B cell (primary cell): ENCODE results near the gene PLA2G6. TPM values are rescaled to one million over a fixed set of nuclear protein-coding genes. Genes with fewer than 3 reads are reported as not detected.

Source experiments
- ATAC-seq: fragments of 200-7000 bp; cut with Tn5 transposase; one replicate; pipeline ENCODE4 v1.10.0; 2021; ENCODE audit warnings: low read depth, mild to moderate bottlenecking, moderate number of reproducible peaks, moderate library complexity
- CTCF ChIA-PET: fragments of 350-600 bp; sonication (Branson Sonifier 250); formaldehyde crosslinking; loops from one replicate; lab custom pipeline; 2021; ENCODE audit warnings: antibody characterized with exemption, inconsistent platforms; lab: Charles Lee
- POLR2A ChIA-PET: fragments of 350-600 bp; sonication (Branson Sonifier 250); formaldehyde crosslinking; loops from one replicate; lab custom pipeline; 2021; ENCODE audit warnings: antibody characterized with exemption; lab: Charles Lee
- DNase-seq: peaks from one replicate; pipeline ENCODE4 v3.0.0; 2013
- H2AFZ ChIP-seq: 2 replicates; pipeline ENCODE4 v1.6.1; 2012; ENCODE audit warnings: mild to moderate bottlenecking, low read depth, low read length; ENCODE audit not compliant: insufficient read depth, poor library complexity, severe bottlenecking
- H3K27ac ChIP-seq, 2 donors: 1 replicate in 1 of 2; 2 replicates in 1 of 2; pipeline ENCODE4 v1.5.1; 2012 to 2013; ENCODE audit warnings: low read length in 2 of 2, mild to moderate bottlenecking in 2 of 2, moderate library complexity in 1 of 2
- H3K27me3 ChIP-seq, 4 experiments: fragments of 200-600 bp in 1 of 4; sonication (generic) in 1 of 4; replicated peaks in 1 of 4; 1 replicate in 2 of 4; 2 replicates in 2 of 4; pipeline versions ENCODE4 v1.6.1 to v1.7.0; 2013 to 2016; ENCODE audit warnings: low read length in 3 of 4, mild to moderate bottlenecking in 2 of 4, mixed read lengths in 1 of 4, moderate library complexity in 1 of 4; ENCODE audit not compliant: insufficient read depth in 4 of 4, control insufficient read depth in 3 of 4; ENCODE audit errors: control extremely low read depth in 1 of 4
- H3K36me3 ChIP-seq, 2 experiments: replicated peaks in 1 of 2; 1 replicate in 1 of 2; 2 replicates in 1 of 2; pipeline versions ENCODE4 v1.6.1 to v1.7.1; 2013; ENCODE audit warnings: low read length in 1 of 2; ENCODE audit not compliant: insufficient read depth in 2 of 2, control insufficient read depth in 1 of 2; ENCODE audit errors: control extremely low read depth in 1 of 2, extremely low read depth in 1 of 2
- H3K4me1 ChIP-seq, 2 donors: fragments of 200-600 bp in 1 of 2; sonication (generic) in 1 of 2; 1 replicate in 1 of 2; 2 replicates in 1 of 2; pipeline versions ENCODE4 v1.5.1 to v1.6.1; 2013 to 2017; ENCODE audit warnings: low read length in 2 of 2; ENCODE audit not compliant: control insufficient read depth in 2 of 2, insufficient read depth in 2 of 2
- H3K4me2 ChIP-seq: replicated peaks from 2 replicates; pipeline ENCODE3; 2012; ENCODE audit warnings: mild to moderate bottlenecking, low read depth, low read length; ENCODE audit not compliant: poor library complexity, severe bottlenecking
- H3K4me3 ChIP-seq, 5 experiments: fragments of 200-600 bp in 1 of 5; sonication (generic) in 1 of 5; 1 replicate in 3 of 5; 2 replicates in 2 of 5; pipeline versions ENCODE4 v1.5.1 to v1.7.0; 2011 to 2016; ENCODE audit warnings: low read length in 4 of 5, mild to moderate bottlenecking in 4 of 5, low read depth in 2 of 5, control low read depth in 1 of 5, moderate library complexity in 1 of 5; ENCODE audit not compliant: insufficient read depth in 1 of 5; ENCODE audit errors: control extremely low read depth in 1 of 5, extremely low read depth in 1 of 5
- H3K79me2 ChIP-seq: fragments of 200-600 bp; sonication (generic); one replicate; pipeline ENCODE4 v1.6.0; 2016; ENCODE audit warnings: low read length; ENCODE audit not compliant: control insufficient read depth, insufficient read depth
- H3K9ac ChIP-seq: fragments of 200-600 bp; sonication (generic); 2 replicates; pipeline ENCODE4 v1.6.1; 2017; ENCODE audit warnings: mild to moderate bottlenecking, low read length, moderate library complexity
- H3K9me3 ChIP-seq, 3 donors: one replicate each; pipeline versions ENCODE4 v1.6.1 to v1.7.1; 2013; ENCODE audit warnings: low read length in 2 of 3; ENCODE audit not compliant: control insufficient read depth in 2 of 3, insufficient read depth in 1 of 3; ENCODE audit errors: control extremely low read depth in 1 of 3
- H4K20me1 ChIP-seq: 2 replicates; pipeline ENCODE4 v1.6.0; 2012; ENCODE audit warnings: mild to moderate bottlenecking, low read length; ENCODE audit not compliant: insufficient read depth, control insufficient read depth, poor library complexity, severe bottlenecking
- H3K27ac Mint-ChIP-seq: one replicate; pipeline ENCODE4 v1.8.0; 2021; ENCODE audit warnings: mixed read lengths
- H3K27me3 Mint-ChIP-seq: one replicate; pipeline ENCODE4 v1.8.0; 2021; ENCODE audit warnings: mixed read lengths
- H3K4me1 Mint-ChIP-seq: one replicate; pipeline ENCODE4 v1.8.0; 2021; ENCODE audit warnings: mixed read lengths
- H3K4me3 Mint-ChIP-seq: one replicate; pipeline ENCODE4 v1.8.0; 2021; ENCODE audit warnings: mixed read lengths
- H3K9me3 Mint-ChIP-seq: one replicate; pipeline ENCODE4 v1.8.0; 2022; ENCODE audit warnings: mixed read lengths; ENCODE audit not compliant: insufficient read depth
- CTCF ChIP-seq: fragments of 200-600 bp; IDR thresholded peaks from one replicate; pipeline ENCODE4 v1.8.0; 2022; ENCODE audit warnings: antibody characterized with exemption, mild to moderate bottlenecking
- EZH2 ChIP-seq: IDR thresholded peaks from 2 replicates; pipeline ENCODE4 v1.6.1; 2012; ENCODE audit warnings: borderline replicate concordance, low read depth, mild to moderate bottlenecking, moderate library complexity, low read length; ENCODE audit not compliant: insufficient read depth, poor library complexity, severe bottlenecking
- WGBS: methylation state at CpG from one replicate; pipeline ENCODE4 v1.1.5; 2013; ENCODE audit warnings: missing lambda C conversion rate; ENCODE audit not compliant: insufficient coverage; 5-methylcytosine and 5-hydroxymethylcytosine counted together
- intact Hi-C: fragments of 100-400 bp; cut with micrococcal nuclease; formaldehyde crosslinking; loops from one replicate; pipeline ENCODE4 v1.10.0; 2022
- polyA plus RNA-seq: library from polyadenylated mRNA; depleted of rRNA; stranded (reverse); fragments of >200 nt; gene quantifications from 2 replicates; pipeline ENCODE4 v1.2.3, GENCODE V29; 2012
- total RNA-seq, 2 donors: library from RNA; stranded (reverse); fragments of 120-200 nt in 1 of 2; gene quantifications; 1 replicate in 1 of 2; 2 replicates in 1 of 2; pipeline versions ENCODE4 v1.2.3 to v1.2.4, GENCODE V29; 2013 to 2022

The PLA2G6 gene
- total and polyA plus RNA-seq, 2 donors (not counting 1 experiment from before 2014, with no cell fraction given): 125 to 148 TPM

DNA sequence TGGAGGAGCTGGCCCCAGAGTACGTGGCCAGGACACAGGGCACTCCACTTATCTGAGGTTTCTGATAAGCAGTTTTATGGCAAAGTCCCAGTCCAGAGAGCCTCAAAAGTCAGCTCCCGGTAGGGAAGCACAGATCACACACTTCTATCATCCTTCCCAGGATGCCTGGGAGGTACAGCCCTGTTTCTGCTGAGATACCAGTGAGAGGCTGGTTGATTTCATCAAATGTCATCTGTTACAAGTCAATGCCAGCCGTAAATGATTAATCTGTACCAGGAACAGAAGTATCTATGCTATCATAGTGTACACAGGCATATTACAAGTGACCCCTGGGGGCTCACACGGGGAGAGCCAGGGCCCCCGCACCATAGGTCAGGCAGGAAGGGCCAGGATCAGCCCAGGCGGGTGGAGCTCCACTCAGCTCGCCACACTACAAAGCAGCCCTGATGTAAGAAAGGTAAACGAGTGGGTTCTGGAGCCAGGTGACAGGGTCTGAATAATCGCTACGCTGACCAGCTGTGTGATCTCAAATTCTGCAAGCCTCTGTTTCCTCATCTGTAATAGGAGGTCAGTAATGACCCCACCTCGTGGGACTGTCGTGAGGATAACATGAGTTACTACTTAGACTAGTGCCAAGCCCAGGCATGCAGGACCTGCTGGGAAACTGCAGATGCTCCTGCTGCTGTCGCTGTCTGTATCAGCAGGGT lies 17.6 kb downstream of the PLA2G6 start:
- H3K27ac Mint-ChIP-seq: peak overlapping the region; percentile 68
- no peak for ATAC-seq

More for the DNA sequence above, 17.6 kb downstream of the PLA2G6 start:
- DNase-seq: no peak
- no peak overlapping the region for H3K9ac ChIP-seq
- Mint-ChIP-seq H3K9me3 (no peaks in the 10 kb centered on the region), H3K27me3 (no peaks in the 10 kb centered on the region), H3K4me1 (peaks cover 32% of the 10 kb centered on the region), H3K4me3 (no peak overlapping the region)
- intact Hi-C loops: loop anchor here (5.0 kb wide), 2 partner anchors 38 to 108 kb away; partner anchors contain the start of genes MAFF and TMEM184B
- H3K27me3 ChIP-seq: no peaks in the 10 kb centered on the region
- no peak overlapping the region for H2AFZ ChIP-seq
- peaks cover 22 to 23% of the 10 kb centered on the region in 2 donors for H3K4me1 ChIP-seq
- CTCF ChIA-PET: interaction anchor here (0.7 kb wide), 1 partner anchor 12 kb away, joined by 3 read pairs; no protein-coding TSS in a partner anchor
- peaks cover 4% of the 10 kb centered on the region for H3K79me2 ChIP-seq
- 93% methylated on average over 10 of the region's 13 CpGs for WGBS
- H3K36me3 ChIP-seq: peaks cover 0 to 15% of the 10 kb centered on the region in 2 experiments
- no peak overlapping the region for H3K4me3 ChIP-seq
- no peaks in the 10 kb centered on the region for H4K20me1 ChIP-seq
- POLR2A ChIA-PET: no interaction called here
- TF ChIP-seq EZH2 (no peak), CTCF (no peak)
- H3K9me3 ChIP-seq: no peaks in the 10 kb centered on the region
- H3K4me2 ChIP-seq: no peak overlapping the region
- no peak overlapping the region for H3K27ac ChIP-seq
